BJ (cell line): ENCODE data around the gene MGA. TPM values are rescaled to one million over a fixed set of nuclear protein-coding genes. Genes with fewer than 3 reads are reported as not detected.
"Not testable (repeated sequence)": the region's sequence is repeated elsewhere in the genome, so short reads cannot be mapped to it uniquely, and the experiment has no call there.

ENCODE experiments used
- CTCF ChIA-PET: fragments of 350-600 bp; formaldehyde crosslinking; extraction: SDS; loops from one replicate; lab custom pipeline; 2021; ENCODE audit warnings: antibody characterized with exemption, inconsistent platforms; lab: Yijun Ruan, JAX
- POLR2A ChIA-PET: fragments of 300-600 bp; sonication (Branson Sonifier 250); formaldehyde crosslinking; extraction: SDS; loops from one replicate; lab custom pipeline; 2021; ENCODE audit warnings: antibody characterized with exemption; lab: Charles Lee
- DNase-seq: peaks from one replicate; pipeline ENCODE4 v3.0.0-alpha.2; 2011; ENCODE audit warnings: low read depth
- H3K27me3 ChIP-seq: 2 replicates; pipeline ENCODE4 v1.6.0; 2011; ENCODE audit warnings: low read length; ENCODE audit not compliant: control insufficient read depth, insufficient read depth
- H3K36me3 ChIP-seq: 2 replicates; pipeline ENCODE4 v1.5.1; 2011; ENCODE audit warnings: low read length; ENCODE audit not compliant: control insufficient read depth, insufficient read depth
- H3K4me3 ChIP-seq: 2 replicates; pipeline ENCODE4 v1.5.1; 2011; ENCODE audit warnings: low read depth, mild to moderate bottlenecking, control low read depth, low read length
- polyA plus RNA-seq: library from polyadenylated mRNA; depleted of rRNA; stranded (reverse); fragments of >200 nt; gene quantifications from 2 replicates; pipeline ENCODE4 v1.2.3, GENCODE V29; 2011
- TF ChIP-seq, protein P1 (sequence below): IDR thresholded peaks from 2 replicates; pipeline ENCODE4 v1.5.1; 2011; ENCODE audit warnings: low read depth, mild to moderate bottlenecking, control low read depth, inconsistent platforms, low read length, moderate library complexity; ENCODE audit not compliant: insufficient read depth

MGA gene
- polyA plus RNA-seq, 1 experiment, result 4.7 TPM

GRCh38 chr15:41734079-41734478, 73.9 kb downstream of the MGA start:
- no peak overlapping the region for H3K4me3 ChIP-seq
- no peaks in the 10 kb centered on the region for H3K27me3 ChIP-seq
- TF ChIP-seq, protein P1, sequence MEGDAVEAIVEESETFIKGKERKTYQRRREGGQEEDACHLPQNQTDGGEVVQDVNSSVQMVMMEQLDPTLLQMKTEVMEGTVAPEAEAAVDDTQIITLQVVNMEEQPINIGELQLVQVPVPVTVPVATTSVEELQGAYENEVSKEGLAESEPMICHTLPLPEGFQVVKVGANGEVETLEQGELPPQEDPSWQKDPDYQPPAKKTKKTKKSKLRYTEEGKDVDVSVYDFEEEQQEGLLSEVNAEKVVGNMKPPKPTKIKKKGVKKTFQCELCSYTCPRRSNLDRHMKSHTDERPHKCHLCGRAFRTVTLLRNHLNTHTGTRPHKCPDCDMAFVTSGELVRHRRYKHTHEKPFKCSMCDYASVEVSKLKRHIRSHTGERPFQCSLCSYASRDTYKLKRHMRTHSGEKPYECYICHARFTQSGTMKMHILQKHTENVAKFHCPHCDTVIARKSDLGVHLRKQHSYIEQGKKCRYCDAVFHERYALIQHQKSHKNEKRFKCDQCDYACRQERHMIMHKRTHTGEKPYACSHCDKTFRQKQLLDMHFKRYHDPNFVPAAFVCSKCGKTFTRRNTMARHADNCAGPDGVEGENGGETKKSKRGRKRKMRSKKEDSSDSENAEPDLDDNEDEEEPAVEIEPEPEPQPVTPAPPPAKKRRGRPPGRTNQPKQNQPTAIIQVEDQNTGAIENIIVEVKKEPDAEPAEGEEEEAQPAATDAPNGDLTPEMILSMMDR, result no peak
- ChIA-PET POLR2A (no interaction called here), CTCF (no interaction called here)
- peaks cover 2% of the 10 kb centered on the region; the same call in 1 of the 2 replicates for H3K36me3 ChIP-seq
- peak; percentile 7 for DNase-seq

DNA sequence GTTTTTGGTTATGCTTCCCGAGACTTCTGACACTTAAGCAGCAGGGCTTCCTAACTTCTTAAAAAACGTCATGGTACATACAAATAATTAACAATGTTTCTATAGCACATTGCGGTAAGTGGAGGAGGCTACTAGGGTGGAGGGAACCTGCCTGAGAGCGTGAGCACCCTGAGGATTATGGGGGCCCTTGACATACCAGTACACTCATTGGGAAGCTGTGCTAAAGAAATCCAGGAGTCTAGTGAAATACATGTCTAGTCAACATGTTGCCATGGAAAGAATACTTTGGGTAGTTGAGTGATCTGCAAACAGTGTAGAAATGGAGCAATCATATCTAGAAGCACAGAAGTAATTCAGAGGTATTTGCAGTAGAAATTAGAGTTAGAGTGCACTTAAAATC, 74.8 kb downstream of the MGA start:
- TF ChIP-seq, protein P1, result no peak
- no peak for DNase-seq
- no peaks in the 10 kb centered on the region for H3K27me3 ChIP-seq

DNA sequence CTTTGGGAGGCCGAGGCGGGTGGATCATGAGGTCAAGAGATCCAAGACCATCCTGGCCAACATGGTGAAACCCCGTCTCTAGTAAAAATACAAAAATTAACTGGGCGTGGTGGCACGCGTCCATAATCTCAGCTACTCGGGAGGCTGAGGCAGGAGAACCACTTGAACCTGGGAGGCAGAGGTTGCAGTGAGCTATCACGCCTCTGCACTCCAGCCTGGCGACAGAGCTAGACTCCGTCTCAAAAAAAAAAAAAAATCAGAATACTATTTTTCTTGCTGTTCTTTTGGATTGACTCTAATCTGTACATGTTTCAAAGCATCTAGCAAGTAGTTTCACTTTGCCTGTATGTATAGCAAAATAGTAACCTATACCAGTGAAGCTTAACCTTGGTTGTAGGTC, 75.3 kb downstream of the MGA start:
- DNase-seq, POLR2A ChIA-PET, H3K36me3 ChIP-seq, H3K27me3 ChIP-seq, CTCF ChIA-PET, H3K4me3 ChIP-seq: not testable (repeated sequence)

More for the DNA sequence above, 74.8 kb downstream of the MGA start:
- ChIA-PET POLR2A (no interaction called here), CTCF (no interaction called here)
- Histone ChIP-seq H3K36me3 (peaks cover 2% of the 10 kb centered on the region; the same call in 1 of the 2 replicates), H3K4me3 (no peak overlapping the region)

DNA sequence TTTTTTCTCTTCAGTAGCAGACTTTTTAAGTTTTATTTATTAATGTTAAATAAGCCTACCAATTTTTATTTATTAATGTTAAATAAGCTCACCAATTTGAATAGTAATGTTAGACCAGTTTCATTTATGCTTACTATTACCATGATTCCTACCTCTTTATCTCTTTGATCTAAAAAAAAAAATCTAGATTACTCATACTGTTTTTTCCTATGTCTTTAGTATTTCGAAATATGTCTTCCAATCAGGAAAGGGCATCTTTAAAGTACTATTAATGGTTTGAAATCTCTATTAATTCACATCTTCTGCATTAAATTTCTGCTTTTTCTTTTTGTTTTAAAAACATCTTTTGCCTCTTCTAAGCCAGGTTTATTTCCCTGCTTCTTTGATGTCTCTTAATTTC, 86.6 kb downstream of the MGA start:
- TF ChIP-seq, protein P1, result no peak
- ChIA-PET CTCF (interaction anchor here (1.1 to 1.5 kb wide), 2 partner anchors 19 to 65 kb away, joined by 3 to 4 read pairs; no protein-coding TSS in a partner anchor), POLR2A (interaction anchor here (0.7 kb wide), 1 partner anchor 1051 kb away, joined by 3 read pairs; no protein-coding TSS in a partner anchor)
- no peaks in the 10 kb centered on the region; the same call in 1 of the 2 replicates for H3K36me3 ChIP-seq
- H3K27me3 ChIP-seq, result no peaks in the 10 kb centered on the region
- no peak for DNase-seq
- no peak overlapping the region for H3K4me3 ChIP-seq

DNA sequence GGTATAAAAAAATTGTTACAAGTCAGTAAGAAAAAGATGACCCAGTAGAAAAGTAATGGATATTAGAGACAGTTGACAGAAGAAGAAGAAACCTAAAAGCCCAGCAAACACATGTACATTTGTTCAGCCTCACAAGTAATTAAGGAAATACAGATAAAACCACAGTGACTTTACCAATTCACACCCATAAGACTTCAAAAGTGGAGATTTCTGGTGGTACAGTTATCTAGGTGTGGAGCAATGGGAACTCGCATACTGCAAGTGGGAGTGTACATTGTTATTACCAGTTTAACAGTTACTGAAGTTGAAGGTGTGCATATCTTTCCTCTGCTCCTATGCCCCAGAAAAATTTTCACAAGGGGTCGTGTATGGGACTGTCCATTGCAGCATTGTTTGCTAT, 96.0 kb downstream of the MGA start:
- no peak for DNase-seq
- CTCF ChIA-PET, result no interaction called here
- H3K4me3 ChIP-seq, result no peak overlapping the region
- TF ChIP-seq, protein P1, result no peak
- POLR2A ChIA-PET, result no interaction called here
- H3K36me3 ChIP-seq, result no peaks in the 10 kb centered on the region
- no peaks in the 10 kb centered on the region for H3K27me3 ChIP-seq

DNA sequence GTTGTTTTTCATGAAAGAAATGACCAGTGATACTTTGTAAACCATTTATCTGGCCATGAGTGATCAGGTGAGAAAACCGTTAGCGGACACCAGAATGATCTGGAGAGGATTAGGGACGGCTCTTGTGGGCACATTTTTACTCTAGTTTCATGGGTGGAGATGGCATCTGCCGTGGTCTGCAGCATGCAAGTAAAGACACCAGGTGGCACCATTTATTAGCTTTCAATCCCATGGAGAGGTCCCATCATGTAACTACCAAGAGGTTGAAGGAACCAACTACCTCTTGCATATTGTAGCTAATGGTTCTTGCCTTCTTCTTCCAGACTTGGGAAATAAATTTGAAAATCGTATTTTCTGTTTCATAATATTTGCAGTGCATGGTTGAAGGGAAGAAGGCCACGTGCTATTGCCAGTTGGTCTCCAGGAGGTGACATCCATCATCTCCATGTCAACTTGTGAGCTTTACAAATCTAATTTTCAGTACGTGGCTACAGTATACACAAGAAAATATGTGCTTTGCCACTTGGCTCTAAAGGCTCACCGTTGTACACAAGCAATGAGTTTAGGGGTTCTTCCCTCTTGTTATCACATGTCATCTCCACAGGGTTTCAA, 112.6 kb downstream of the MGA start:
- no peak for DNase-seq
- H3K4me3 ChIP-seq, result no peak overlapping the region
- no peaks in the 10 kb centered on the region for H3K36me3 ChIP-seq
- H3K27me3 ChIP-seq, result no peaks in the 10 kb centered on the region
- ChIA-PET CTCF (interaction anchor here (0.8 to 13.2 kb wide), 20 partner anchors 8 to 307 kb away, joined by 3 to 330 read pairs (median 6); no protein-coding TSS in a partner anchor), POLR2A (interaction anchor here (0.5 kb wide), 1 partner anchor 10 kb away, joined by 4 read pairs; no protein-coding TSS in a partner anchor)
- TF ChIP-seq, protein P1, result peak; percentile 76
